ENCODE data around the gene MTFR2. TPM values are rescaled to one million over a fixed set of nuclear protein-coding genes. Genes with fewer than 3 reads are reported as not detected.
"Not testable (repeated sequence)": the region's sequence is repeated elsewhere in the genome, so short reads cannot be mapped to it uniquely, and the experiment has no call there.

Gene MTFR2
- total RNA-seq, 6 donors from 2014 or later = 1.0 to 9.4 (median 1.3) TPM; not detected in 1

DNA sequence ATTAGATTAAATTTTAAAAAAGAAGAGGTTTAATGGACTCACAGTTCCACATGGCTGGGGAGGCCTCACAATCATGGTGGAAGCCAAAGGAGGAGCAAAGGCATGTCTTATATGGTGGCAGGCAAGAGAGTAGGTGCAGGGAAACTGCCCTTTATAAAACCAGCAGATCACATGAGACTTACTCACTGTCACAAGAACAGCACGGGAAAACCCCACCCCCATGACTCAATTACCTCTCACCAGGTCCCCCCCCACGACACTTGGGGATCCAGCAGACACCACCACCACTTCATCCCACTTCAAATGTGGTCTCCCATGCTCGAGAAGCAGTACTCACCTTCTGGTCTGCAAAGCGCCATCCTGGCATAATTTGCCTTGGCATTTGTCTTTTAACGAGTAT is 24.6 kb downstream of the MTFR2 start:
- Histone ChIP-seq H3K27me3 (no peaks in the 10 kb centered on the region), H3K27ac (no peak overlapping the region), H3K9me3 (no peaks in the 10 kb centered on the region), H3K4me3 (no peak overlapping the region), H3K36me3 (no peaks in the 10 kb centered on the region), H3K4me1 (peaks cover 3 to 14% (median 4%) of the 10 kb centered on the region in 4 donors)
- ATAC-seq (ENCODE audit: low FRiP score in 2 of 2) (no peak), DNase-seq (no peak)
- TF ChIP-seq, protein P1, sequence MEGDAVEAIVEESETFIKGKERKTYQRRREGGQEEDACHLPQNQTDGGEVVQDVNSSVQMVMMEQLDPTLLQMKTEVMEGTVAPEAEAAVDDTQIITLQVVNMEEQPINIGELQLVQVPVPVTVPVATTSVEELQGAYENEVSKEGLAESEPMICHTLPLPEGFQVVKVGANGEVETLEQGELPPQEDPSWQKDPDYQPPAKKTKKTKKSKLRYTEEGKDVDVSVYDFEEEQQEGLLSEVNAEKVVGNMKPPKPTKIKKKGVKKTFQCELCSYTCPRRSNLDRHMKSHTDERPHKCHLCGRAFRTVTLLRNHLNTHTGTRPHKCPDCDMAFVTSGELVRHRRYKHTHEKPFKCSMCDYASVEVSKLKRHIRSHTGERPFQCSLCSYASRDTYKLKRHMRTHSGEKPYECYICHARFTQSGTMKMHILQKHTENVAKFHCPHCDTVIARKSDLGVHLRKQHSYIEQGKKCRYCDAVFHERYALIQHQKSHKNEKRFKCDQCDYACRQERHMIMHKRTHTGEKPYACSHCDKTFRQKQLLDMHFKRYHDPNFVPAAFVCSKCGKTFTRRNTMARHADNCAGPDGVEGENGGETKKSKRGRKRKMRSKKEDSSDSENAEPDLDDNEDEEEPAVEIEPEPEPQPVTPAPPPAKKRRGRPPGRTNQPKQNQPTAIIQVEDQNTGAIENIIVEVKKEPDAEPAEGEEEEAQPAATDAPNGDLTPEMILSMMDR (IDR thresholded peaks at IDR 0.05) = no peak
- no peak for TF ChIP-seq POLR2AphosphoS5 (IDR thresholded peaks at IDR 0.05)
- no peak for TF ChIP-seq POLR2A (IDR thresholded peaks at IDR 0.05)
- TF ChIP-seq EP300 (IDR thresholded peaks at IDR 0.05) = no peak
- 64 to 75% methylated on average over 5 of the region's 5 CpGs for WGBS, 2 donors

- peaks cover 3 to 14% (median 4%) of the 10 kb centered on the region in 4 donors for H3K4me1 ChIP-seq
- not testable (repeated sequence) for DNase-seq; H3K4me3 ChIP-seq; H3K9me3 ChIP-seq; H3K36me3 ChIP-seq; H3K27me3 ChIP-seq; H3K27ac ChIP-seq; ATAC-seq (ENCODE audit: low FRiP score in 2 of 2)
- WGBS, 2 donors = 90 to 95% methylated on average over 4 of the region's 4 CpGs
Observed at GRCh38 chr6:136224974-136225373, 25.1 kb downstream of the MTFR2 start.

GRCh38 chr6:136216503-136217401 is 33.4 kb downstream of the MTFR2 start:
- Histone ChIP-seq H3K36me3 (no peaks in the 10 kb centered on the region), H3K9me3 (no peaks in the 10 kb centered on the region), H3K4me3 (no peak overlapping the region), H3K27me3 (no peaks in the 10 kb centered on the region), H3K27ac (no peak overlapping the region), H3K4me1 (no peaks in the 10 kb centered on the region)
- 82 to 85% methylated on average over 10 of the region's 10 CpGs for WGBS, 2 donors
- TF ChIP-seq, protein P1 (IDR thresholded peaks at IDR 0.05) = no peak
- no peak for ATAC-seq (ENCODE audit: low FRiP score in 2 of 2)
- DNase-seq = no peak

- Histone ChIP-seq H3K4me1 (no peaks in the 10 kb centered on the region), H3K9me3 (no peaks in the 10 kb centered on the region), H3K36me3 (no peaks in the 10 kb centered on the region), H3K27ac (no peak overlapping the region), H3K27me3 (no peaks in the 10 kb centered on the region), H3K4me3 (no peak overlapping the region)
- no peak for TF ChIP-seq POLR2AphosphoS5 (IDR thresholded peaks at IDR 0.05)
- TF ChIP-seq, protein P1 (IDR thresholded peaks at IDR 0.05) = no peak
- TF ChIP-seq POLR2A (IDR thresholded peaks at IDR 0.05) = no peak
- TF ChIP-seq EP300 (IDR thresholded peaks at IDR 0.05) = no peak
- ATAC-seq (ENCODE audit: low FRiP score in 2 of 2) = no peak
- DNase-seq = no peak
Observed at GRCh38 chr6:136213853-136214252, 36.3 kb downstream of the MTFR2 start.

- no peaks in the 10 kb centered on the region for H3K9me3 ChIP-seq
- DNase-seq (no peak), ATAC-seq (ENCODE audit: low FRiP score in 2 of 2) (no peak)
- no peaks in the 10 kb centered on the region for H3K4me1 ChIP-seq
- WGBS, 2 donors = 68 to 78% methylated on average over 5 of the region's 5 CpGs
- no peak overlapping the region for H3K27ac ChIP-seq
- TF ChIP-seq EP300 (IDR thresholded peaks at IDR 0.05) (no peak), POLR2AphosphoS5 (IDR thresholded peaks at IDR 0.05) (no peak), POLR2A (IDR thresholded peaks at IDR 0.05) (no peak)
- TF ChIP-seq, protein P1 (IDR thresholded peaks at IDR 0.05) = no peak
- no peak overlapping the region for H3K4me3 ChIP-seq
- no peaks in the 10 kb centered on the region for H3K27me3 ChIP-seq
- no peaks in the 10 kb centered on the region for H3K36me3 ChIP-seq
Observed at GRCh38 chr6:136213012-136213539, 37.0 kb downstream of the MTFR2 start.
